Measurements from ENCODE around the gene MCU. TPM values are rescaled to one million over a fixed set of nuclear protein-coding genes. Genes with fewer than 3 reads are reported as not detected.
"Not testable (repeated sequence)": the region's sequence is repeated elsewhere in the genome, so short reads cannot be mapped to it uniquely, and the experiment has no call there.

Gene MCU
- total and polyA plus RNA-seq, 2 experiments from 2014 or later = 31.6 to 41.7 TPM

GRCh38 chr10:72899545-72899944 lies 207.6 kb downstream of the MCU start:
- no peak for DNase-seq (ENCODE audit: low spot score)
- Histone ChIP-seq H3K4me1 (ENCODE audit: insufficient read depth) (no peaks in the 10 kb centered on the region), H4K20me1 (ENCODE audit: insufficient read depth, poor library complexity, severe bottlenecking) (no peaks in the 10 kb centered on the region), H3K9me3 (ENCODE audit: low read depth) (no peaks in the 10 kb centered on the region), H3K36me3 (replicated peaks; ENCODE audit: insufficient read depth, low read depth) (no peaks in the 10 kb centered on the region), H3K79me2 (no peaks in the 10 kb centered on the region), H3K27me3 (no peaks in the 10 kb centered on the region), H3K4me2 (no peak overlapping the region), H3K9me2 (replicated peaks; ENCODE audit: insufficient read depth) (no peaks in the 10 kb centered on the region), H3K4me3 (no peak overlapping the region), H3K27ac (no peak overlapping the region), H2AFZ (no peak overlapping the region)
- no peak for TF ChIP-seq EZH2 (IDR thresholded peaks at IDR 0.05; ENCODE audit: borderline replicate concordance)
- TF ChIP-seq CTCF (IDR thresholded peaks at IDR 0.05; ENCODE audit: poor library complexity) = no peak
- TF ChIP-seq EZH2phosphoT487 (IDR thresholded peaks at IDR 0.05; ENCODE audit: low read depth, severe bottlenecking, unreplicated experiment) = no peak
- WGBS (ENCODE audit: low lambda C conversion rate, missing lambda C conversion rate) = 79% methylated on average over 1 of the region's 1 CpG

GRCh38 chr10:72903941-72904446 lies 212.1 kb downstream of the MCU start:
- H3K9me2 ChIP-seq (replicated peaks; ENCODE audit: insufficient read depth); H3K4me2 ChIP-seq; H3K79me2 ChIP-seq; H3K36me3 ChIP-seq (replicated peaks; ENCODE audit: insufficient read depth, low read depth); H4K20me1 ChIP-seq (ENCODE audit: insufficient read depth, poor library complexity, severe bottlenecking); H3K27ac ChIP-seq; H3K4me1 ChIP-seq (ENCODE audit: insufficient read depth); H3K27me3 ChIP-seq; H3K9me3 ChIP-seq (ENCODE audit: low read depth); H3K4me3 ChIP-seq; H2AFZ ChIP-seq; DNase-seq (ENCODE audit: low spot score): not testable (repeated sequence)
- WGBS (ENCODE audit: low lambda C conversion rate, missing lambda C conversion rate) = 89% methylated on average over 15 of the region's 15 CpGs

- Histone ChIP-seq H4K20me1 (ENCODE audit: insufficient read depth, poor library complexity, severe bottlenecking) (no peaks in the 10 kb centered on the region), H3K79me2 (no peaks in the 10 kb centered on the region), H3K9me3 (ENCODE audit: low read depth) (no peaks in the 10 kb centered on the region), H3K4me1 (ENCODE audit: insufficient read depth) (no peaks in the 10 kb centered on the region), H3K9me2 (replicated peaks; ENCODE audit: insufficient read depth) (no peaks in the 10 kb centered on the region), H3K27ac (no peak overlapping the region), H3K4me2 (no peak overlapping the region), H3K36me3 (replicated peaks; ENCODE audit: insufficient read depth, low read depth) (no peaks in the 10 kb centered on the region), H3K4me3 (no peak overlapping the region), H3K27me3 (no peaks in the 10 kb centered on the region), H2AFZ (no peak overlapping the region)
- WGBS (ENCODE audit: low lambda C conversion rate, missing lambda C conversion rate) = 92% methylated on average over 3 of the region's 3 CpGs
- TF ChIP-seq EZH2phosphoT487 (IDR thresholded peaks at IDR 0.05; ENCODE audit: low read depth, severe bottlenecking, unreplicated experiment) = no peak
- no peak for TF ChIP-seq EZH2 (IDR thresholded peaks at IDR 0.05; ENCODE audit: borderline replicate concordance)
- TF ChIP-seq CTCF (IDR thresholded peaks at IDR 0.05; ENCODE audit: poor library complexity) = no peak
- no peak for DNase-seq (ENCODE audit: low spot score)
These were observed 212.9 kb downstream of the MCU start for GRCh38 chr10:72904806-72905205.

- Histone ChIP-seq H3K79me2 (no peaks in the 10 kb centered on the region), H3K9me3 (ENCODE audit: low read depth) (no peaks in the 10 kb centered on the region), H3K4me3 (no peak overlapping the region), H3K36me3 (replicated peaks; ENCODE audit: insufficient read depth, low read depth) (no peaks in the 10 kb centered on the region), H4K20me1 (ENCODE audit: insufficient read depth, poor library complexity, severe bottlenecking) (no peaks in the 10 kb centered on the region), H3K4me2 (no peak overlapping the region), H3K9me2 (replicated peaks; ENCODE audit: insufficient read depth) (no peaks in the 10 kb centered on the region), H2AFZ (no peak overlapping the region), H3K4me1 (ENCODE audit: insufficient read depth) (no peaks in the 10 kb centered on the region), H3K27ac (no peak overlapping the region), H3K27me3 (no peaks in the 10 kb centered on the region)
- TF ChIP-seq EZH2 (IDR thresholded peaks at IDR 0.05; ENCODE audit: borderline replicate concordance) = no peak
- no peak for TF ChIP-seq CTCF (IDR thresholded peaks at IDR 0.05; ENCODE audit: poor library complexity)
- TF ChIP-seq EZH2phosphoT487 (IDR thresholded peaks at IDR 0.05; ENCODE audit: low read depth, severe bottlenecking, unreplicated experiment) = no peak
- WGBS (ENCODE audit: low lambda C conversion rate, missing lambda C conversion rate) = 95% methylated on average over 6 of the region's 6 CpGs
- no peak for DNase-seq (ENCODE audit: low spot score)
These were observed 214.5 kb downstream of the MCU start for GRCh38 chr10:72906446-72906845.
